H9 (cell line): ENCODE measurements around the gene LNP1. TPM values are rescaled to one million over a fixed set of nuclear protein-coding genes. Genes with fewer than 3 reads are reported as not detected.

Experiments
- DNase-seq: peaks from one replicate; pipeline ENCODE4 v3.0.0-alpha.2; 2017
- H2AFZ ChIP-seq: one replicate; pipeline ENCODE4 v1.6.1; 2013; ENCODE audit warnings: mild to moderate bottlenecking, low read length, control low read depth, moderate library complexity
- H2AK5ac ChIP-seq: 2 replicates; pipeline ENCODE4 v1.6.1; 2013; ENCODE audit warnings: low read length, control low read depth, mixed read lengths; ENCODE audit not compliant: insufficient read length
- H2BK120ac ChIP-seq: one replicate; pipeline ENCODE4 v1.6.1; 2013; ENCODE audit warnings: low read depth, mild to moderate bottlenecking, low read length, control low read depth, inconsistent platforms; ENCODE audit not compliant: poor library complexity, severe bottlenecking
- H2BK12ac ChIP-seq: 2 replicates; pipeline ENCODE4 v1.6.1; 2013; ENCODE audit warnings: low read length, control low read depth, mixed read lengths, low read depth; ENCODE audit not compliant: insufficient read length
- H2BK15ac ChIP-seq: 2 replicates; pipeline ENCODE4 v1.6.1; 2013; ENCODE audit warnings: low read depth, low read length, control low read depth
- H2BK20ac ChIP-seq: one replicate; pipeline ENCODE4 v1.6.1; 2013; ENCODE audit warnings: low read depth, mild to moderate bottlenecking, low read length, control low read depth, inconsistent platforms; ENCODE audit not compliant: poor library complexity, severe bottlenecking
- H2BK5ac ChIP-seq: 2 replicates; pipeline ENCODE4 v1.6.1; 2013; ENCODE audit warnings: low read length, control low read depth, mixed read lengths; ENCODE audit not compliant: insufficient read length
- H3K14ac ChIP-seq: 2 replicates; pipeline ENCODE4 v1.6.1; 2013; ENCODE audit warnings: low read length, control low read depth; ENCODE audit not compliant: insufficient read depth
- H3K18ac ChIP-seq: 2 replicates; pipeline ENCODE4 v1.6.1; 2013; ENCODE audit warnings: low read depth, mild to moderate bottlenecking, mixed read lengths, low read length, control low read depth; ENCODE audit not compliant: insufficient read length
- H3K23ac ChIP-seq: 2 replicates; pipeline ENCODE4 v1.6.1; 2013; ENCODE audit warnings: low read length, control low read depth, mixed read lengths, low read depth; ENCODE audit not compliant: insufficient read length
- H3K23me2 ChIP-seq: 2 replicates; pipeline ENCODE4 v1.6.1; 2013; ENCODE audit warnings: low read depth, mild to moderate bottlenecking, mixed read lengths, low read length, control low read depth; ENCODE audit not compliant: insufficient read length, poor library complexity, severe bottlenecking
- H3K27ac ChIP-seq: 2 replicates; pipeline ENCODE4 v1.5.1; 2013; ENCODE audit warnings: low read length, control low read depth, mixed read lengths, low read depth; ENCODE audit not compliant: insufficient read length
- H3K27me3 ChIP-seq: 2 replicates; pipeline ENCODE4 v1.6.1; 2013; ENCODE audit warnings: low read length, control low read depth, inconsistent platforms; ENCODE audit not compliant: insufficient read depth
- H3K4ac ChIP-seq: 2 replicates; pipeline ENCODE4 v1.6.1; 2013; ENCODE audit warnings: low read depth, mild to moderate bottlenecking, control low read depth, inconsistent platforms, low read length, moderate library complexity
- H3K4me1 ChIP-seq: 2 replicates; pipeline ENCODE4 v1.6.1; 2013; ENCODE audit warnings: low read length, control low read depth, inconsistent platforms; ENCODE audit not compliant: insufficient read depth
- H3K4me2 ChIP-seq: 2 replicates; pipeline ENCODE4 v1.6.1; 2013; ENCODE audit warnings: low read length, control low read depth, mixed read lengths; ENCODE audit not compliant: insufficient read length, insufficient read depth
- H3K56ac ChIP-seq: 2 replicates; pipeline ENCODE4 v1.6.1; 2013; ENCODE audit warnings: low read depth, mild to moderate bottlenecking, mixed read lengths, low read length, control low read depth; ENCODE audit not compliant: insufficient read length
- H3K79me1 ChIP-seq: 2 replicates; pipeline ENCODE4 v1.6.1; 2013; ENCODE audit warnings: low read depth, mild to moderate bottlenecking, moderate library complexity, low read length, control low read depth, inconsistent platforms; ENCODE audit not compliant: insufficient read depth, poor library complexity, severe bottlenecking
- H3K79me2 ChIP-seq: 2 replicates; pipeline ENCODE4 v1.6.1; 2013; ENCODE audit warnings: low read length, control low read depth, inconsistent platforms; ENCODE audit not compliant: insufficient read depth
- H3K9ac ChIP-seq: 2 replicates; pipeline ENCODE4 v1.6.1; 2013; ENCODE audit warnings: low read length, control low read depth, mixed read lengths; ENCODE audit not compliant: insufficient read length; ENCODE audit errors: extremely low read depth
- H3K9me3 ChIP-seq: one replicate; pipeline ENCODE4 v1.6.1; 2013; ENCODE audit warnings: low read depth, low read length, inconsistent platforms; ENCODE audit not compliant: control insufficient read depth
- H3T11ph ChIP-seq: one replicate; pipeline ENCODE4 v1.6.1; 2013; ENCODE audit warnings: mild to moderate bottlenecking, low read length, control low read depth, inconsistent platforms
- H4K20me1 ChIP-seq: one replicate; pipeline ENCODE4 v1.6.1; 2013; ENCODE audit not compliant: control insufficient read depth, insufficient read length, insufficient read depth
- H4K5ac ChIP-seq: 2 replicates; pipeline ENCODE4 v1.6.1; 2013; ENCODE audit warnings: low read depth, mild to moderate bottlenecking, mixed read lengths, low read length, control low read depth; ENCODE audit not compliant: insufficient read length
- H4K8ac ChIP-seq: replicated peaks from 2 replicates; pipeline ENCODE4 v1.6.1; 2013; ENCODE audit warnings: low read length, control low read depth, mixed read lengths, low read depth; ENCODE audit not compliant: insufficient read length
- H4K91ac ChIP-seq: 2 replicates; pipeline ENCODE4 v1.6.1; 2013; ENCODE audit warnings: low read depth, mild to moderate bottlenecking, moderate library complexity, mixed read lengths, low read length, control low read depth; ENCODE audit not compliant: insufficient read length
- H3K27ac Mint-ChIP-seq, 3 experiments: 2 replicates in 2 of 3; 3 replicates in 1 of 3; pipeline ENCODE4 v1.8.0; 2020 to 2021; ENCODE audit warnings: mixed read lengths in 3 of 3, mild to moderate bottlenecking in 1 of 3, moderate library complexity in 1 of 3
- H3K27me3 Mint-ChIP-seq: 2 replicates; pipeline ENCODE4 v1.8.0; 2021; ENCODE audit warnings: low read depth, mild to moderate bottlenecking, moderate library complexity, mixed read lengths
- H3K36me3 Mint-ChIP-seq, 3 experiments: 2 replicates in 2 of 3; 3 replicates in 1 of 3; pipeline ENCODE4 v1.8.0; 2020 to 2021; ENCODE audit warnings: low read depth in 3 of 3, mixed read lengths in 3 of 3; ENCODE audit not compliant: insufficient read depth in 1 of 3
- H3K4me1 Mint-ChIP-seq, 2 experiments: 2 replicates each; pipeline ENCODE4 v1.8.0; 2020; ENCODE audit warnings: mixed read lengths in 2 of 2
- H3K4me3 Mint-ChIP-seq, 2 experiments: 2 replicates in 1 of 2; 3 replicates in 1 of 2; pipeline ENCODE4 v1.8.0; 2020 to 2021; ENCODE audit warnings: mild to moderate bottlenecking in 2 of 2, mixed read lengths in 2 of 2, moderate library complexity in 1 of 2
- H3K9me3 Mint-ChIP-seq, 2 experiments: 2 replicates in 1 of 2; 3 replicates in 1 of 2; pipeline ENCODE4 v1.8.0; 2020; ENCODE audit warnings: mild to moderate bottlenecking in 2 of 2, mixed read lengths in 2 of 2, moderate library complexity in 1 of 2
- WGBS: extraction: QIAGEN DNeasy Blood & Tissue Kit; methylation state at CpG from one replicate; pipeline ENCODE4 v1.1.7; 2013; ENCODE audit warnings: missing lambda C conversion rate, low lambda C conversion rate, mixed read lengths; ENCODE audit not compliant: insufficient read length; ENCODE audit errors: extremely low coverage; 5-methylcytosine and 5-hydroxymethylcytosine counted together
- total RNA-seq: library from RNA; stranded (reverse); gene quantifications from 2 replicates; pipeline ENCODE4 v1.2.1, GENCODE V29; 2021
- TF ChIP-seq, protein P1 (sequence below): fragments of 200-600 bp; sonication (generic); conservative IDR thresholded peaks from 3 replicates; pipeline ENCODE4 v1.8.0; 2021; ENCODE audit warnings: antibody characterized with exemption, mild to moderate bottlenecking

LNP1 gene
- total RNA-seq, 1 experiment from 2014 or later, result 4.1 TPM

DNA sequence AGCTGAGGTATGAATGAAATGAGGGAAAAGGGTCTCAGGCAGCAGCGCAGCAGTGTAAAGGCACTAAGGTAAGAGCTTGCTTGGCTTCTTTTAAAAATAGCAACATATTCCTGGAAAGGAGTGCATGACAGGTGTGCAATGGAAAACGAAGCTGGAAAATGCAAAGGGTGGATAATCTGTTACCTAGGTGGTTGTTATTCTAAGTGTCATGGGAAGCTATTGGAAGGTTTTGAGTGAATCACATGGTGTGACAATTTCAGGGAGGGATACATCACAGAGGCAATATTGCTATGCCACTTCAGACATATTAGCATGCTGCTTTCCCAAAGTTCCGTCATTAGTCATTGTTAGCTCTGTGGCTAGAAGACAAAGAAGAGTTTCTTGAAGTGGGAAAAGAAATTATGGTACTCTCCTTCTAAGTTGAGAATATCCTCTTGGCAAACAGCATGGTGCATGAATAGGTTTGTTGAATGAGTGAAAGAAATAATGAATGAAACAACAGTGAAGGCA, 62.4 kb downstream of the LNP1 start:
- Histone ChIP-seq H3K23me2 (no peaks in the 10 kb centered on the region), H2BK15ac (no peak overlapping the region), H3K4me1 (no peaks in the 10 kb centered on the region), H3K9ac (no peak overlapping the region), H3K56ac (no peak overlapping the region), H3K79me1 (no peaks in the 10 kb centered on the region), H3K27ac (no peak overlapping the region), H2AFZ (no peak overlapping the region), H2BK12ac (no peak overlapping the region), H4K8ac (no peak overlapping the region), H4K91ac (no peak overlapping the region), H3K23ac (no peak overlapping the region), H3K4ac (no peak overlapping the region), H4K20me1 (no peaks in the 10 kb centered on the region), H3T11ph (no peak overlapping the region), H3K18ac (no peak overlapping the region), H2BK20ac (no peak overlapping the region), H2AK5ac (no peak overlapping the region), H2BK120ac (no peak overlapping the region), H3K9me3 (peaks cover 10% of the 10 kb centered on the region), H2BK5ac (no peak overlapping the region), H3K27me3 (no peaks in the 10 kb centered on the region), H3K4me2 (no peak overlapping the region), H4K5ac (no peak overlapping the region), H3K14ac (no peak overlapping the region), H3K79me2 (no peaks in the 10 kb centered on the region)
- H3K4me1 Mint-ChIP-seq, result peaks cover 15 to 20% of the 10 kb centered on the region in 2 experiments
- no peak for DNase-seq
- peaks cover 2 to 26% (median 14%) of the 10 kb centered on the region in 3 experiments; a peak in 6 of 7 replicates for H3K36me3 Mint-ChIP-seq
- no CpG with 5 or more reads among the region's 3 CpGs for WGBS
- no peaks in the 10 kb centered on the region for H3K27me3 Mint-ChIP-seq
- peaks cover 18 to 22% of the 10 kb centered on the region in 2 experiments for H3K9me3 Mint-ChIP-seq
- TF ChIP-seq, protein P1, sequence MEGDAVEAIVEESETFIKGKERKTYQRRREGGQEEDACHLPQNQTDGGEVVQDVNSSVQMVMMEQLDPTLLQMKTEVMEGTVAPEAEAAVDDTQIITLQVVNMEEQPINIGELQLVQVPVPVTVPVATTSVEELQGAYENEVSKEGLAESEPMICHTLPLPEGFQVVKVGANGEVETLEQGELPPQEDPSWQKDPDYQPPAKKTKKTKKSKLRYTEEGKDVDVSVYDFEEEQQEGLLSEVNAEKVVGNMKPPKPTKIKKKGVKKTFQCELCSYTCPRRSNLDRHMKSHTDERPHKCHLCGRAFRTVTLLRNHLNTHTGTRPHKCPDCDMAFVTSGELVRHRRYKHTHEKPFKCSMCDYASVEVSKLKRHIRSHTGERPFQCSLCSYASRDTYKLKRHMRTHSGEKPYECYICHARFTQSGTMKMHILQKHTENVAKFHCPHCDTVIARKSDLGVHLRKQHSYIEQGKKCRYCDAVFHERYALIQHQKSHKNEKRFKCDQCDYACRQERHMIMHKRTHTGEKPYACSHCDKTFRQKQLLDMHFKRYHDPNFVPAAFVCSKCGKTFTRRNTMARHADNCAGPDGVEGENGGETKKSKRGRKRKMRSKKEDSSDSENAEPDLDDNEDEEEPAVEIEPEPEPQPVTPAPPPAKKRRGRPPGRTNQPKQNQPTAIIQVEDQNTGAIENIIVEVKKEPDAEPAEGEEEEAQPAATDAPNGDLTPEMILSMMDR, result no peak
- no peak overlapping the region for H3K27ac Mint-ChIP-seq
- H3K4me3 Mint-ChIP-seq, result no peak overlapping the region
